ENCODE measurements around the gene HSD17B2. TPM values are rescaled to one million over a fixed set of nuclear protein-coding genes. Genes with fewer than 3 reads are reported as not detected.
"Not testable (repeated sequence)": the region's sequence is repeated elsewhere in the genome, so short reads cannot be mapped to it uniquely, and the experiment has no call there.

Gene HSD17B2
- total and polyA plus RNA-seq, 4 donors = 2.7 to 6.2 (median 3.1) TPM

DNA sequence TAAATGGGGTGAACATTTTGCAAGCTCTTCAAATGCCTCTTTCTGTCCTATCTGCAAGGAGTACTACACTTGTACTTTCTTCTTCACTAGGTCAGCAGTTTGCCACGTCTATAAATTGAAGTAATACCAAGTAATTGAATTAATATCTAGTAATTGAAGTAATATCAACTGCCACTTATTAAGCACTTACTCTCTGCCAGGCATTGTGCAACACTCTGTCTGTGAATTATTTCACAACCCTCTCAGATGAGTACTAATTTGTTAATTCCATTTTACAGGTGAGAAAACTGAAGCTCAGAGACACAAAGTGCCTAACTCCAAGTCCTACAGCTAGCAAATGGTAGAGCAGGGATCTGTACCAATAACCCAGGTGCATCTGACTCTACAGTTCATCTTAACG is 27.9 kb upstream of the HSD17B2 start:
- H3K9me3 ChIP-seq (ENCODE audit: control insufficient read depth in 4 of 4, insufficient read depth in 3 of 4, low read length in 3 of 4) = peaks cover 0 to 9% (median 3%) of the 10 kb centered on the region in 4 donors
- H3K9ac ChIP-seq (ENCODE audit: insufficient read depth in 1 of 2, low read length in 2 of 2) = no peak overlapping the region
- H3K27ac ChIP-seq (ENCODE audit: low read depth in 1 of 2, low read length in 1 of 2) = no peak overlapping the region
- TF ChIP-seq, protein P1, sequence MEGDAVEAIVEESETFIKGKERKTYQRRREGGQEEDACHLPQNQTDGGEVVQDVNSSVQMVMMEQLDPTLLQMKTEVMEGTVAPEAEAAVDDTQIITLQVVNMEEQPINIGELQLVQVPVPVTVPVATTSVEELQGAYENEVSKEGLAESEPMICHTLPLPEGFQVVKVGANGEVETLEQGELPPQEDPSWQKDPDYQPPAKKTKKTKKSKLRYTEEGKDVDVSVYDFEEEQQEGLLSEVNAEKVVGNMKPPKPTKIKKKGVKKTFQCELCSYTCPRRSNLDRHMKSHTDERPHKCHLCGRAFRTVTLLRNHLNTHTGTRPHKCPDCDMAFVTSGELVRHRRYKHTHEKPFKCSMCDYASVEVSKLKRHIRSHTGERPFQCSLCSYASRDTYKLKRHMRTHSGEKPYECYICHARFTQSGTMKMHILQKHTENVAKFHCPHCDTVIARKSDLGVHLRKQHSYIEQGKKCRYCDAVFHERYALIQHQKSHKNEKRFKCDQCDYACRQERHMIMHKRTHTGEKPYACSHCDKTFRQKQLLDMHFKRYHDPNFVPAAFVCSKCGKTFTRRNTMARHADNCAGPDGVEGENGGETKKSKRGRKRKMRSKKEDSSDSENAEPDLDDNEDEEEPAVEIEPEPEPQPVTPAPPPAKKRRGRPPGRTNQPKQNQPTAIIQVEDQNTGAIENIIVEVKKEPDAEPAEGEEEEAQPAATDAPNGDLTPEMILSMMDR (IDR thresholded peaks at IDR 0.05; ENCODE audit: control extremely low read depth, extremely low read depth) = no peak
- DNase-seq = no peak
- peaks cover 0 to 4% (median 4%) of the 10 kb centered on the region in 3 donors for H3K27me3 ChIP-seq (ENCODE audit: control insufficient read depth in 3 of 3, insufficient read depth in 3 of 3, low read length in 2 of 3)
- 76 to 91% methylated on average over 2 of the region's 2 CpGs for WGBS, 2 donors
- no peak overlapping the region for H3K4me3 ChIP-seq
- ATAC-seq (ENCODE audit: insufficient read depth, low FRiP score) = no peak
- H3K36me3 ChIP-seq (ENCODE audit: control insufficient read depth in 4 of 4, insufficient read depth in 4 of 4, low read length in 4 of 4) = peaks cover 0 to 2% (median 0%) of the 10 kb centered on the region in 4 donors
- H3K4me1 ChIP-seq (ENCODE audit: control insufficient read depth in 5 of 5, insufficient read depth in 5 of 5, low read length in 5 of 5) = peaks cover 0 to 4% (median 0%) of the 10 kb centered on the region in 5 donors

DNA sequence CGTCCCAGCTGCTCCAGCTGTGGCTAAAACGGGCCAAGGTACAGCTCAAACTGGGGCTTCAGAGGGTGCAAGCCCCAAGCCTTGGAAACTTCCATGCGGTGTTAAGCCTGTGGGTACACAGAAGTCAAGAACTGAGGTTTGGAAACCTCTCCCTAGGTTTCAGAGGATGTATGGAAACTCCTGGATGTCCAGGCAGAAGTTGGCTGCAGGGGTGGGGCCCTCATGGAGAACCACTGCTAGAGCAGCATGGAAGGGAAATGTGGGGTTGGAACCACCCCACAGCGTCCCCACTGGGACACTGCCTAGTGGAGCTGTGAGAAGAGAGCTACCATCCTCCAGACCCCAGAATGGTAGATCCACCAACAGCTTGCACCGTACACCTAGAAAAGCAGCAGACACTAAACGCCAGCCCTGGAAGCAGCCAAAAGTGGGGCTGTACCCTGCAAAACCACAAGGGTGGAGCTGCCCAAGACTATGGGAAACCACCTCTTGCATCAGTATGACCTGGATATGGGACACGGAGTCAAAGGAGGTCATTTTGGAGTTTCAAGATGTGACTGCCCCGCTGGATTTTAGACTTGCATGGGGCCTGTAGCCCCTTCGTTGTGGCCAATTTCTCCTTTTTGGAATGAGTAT is 26.0 kb upstream of the HSD17B2 start:
- no peak overlapping the region for H3K4me3 ChIP-seq
- no peak overlapping the region for H3K9ac ChIP-seq (ENCODE audit: insufficient read depth in 1 of 2, low read length in 2 of 2)
- ATAC-seq (ENCODE audit: insufficient read depth, low FRiP score) = no peak
- peaks cover 0 to 1% (median 0%) of the 10 kb centered on the region in 4 donors for H3K36me3 ChIP-seq (ENCODE audit: control insufficient read depth in 4 of 4, insufficient read depth in 4 of 4, low read length in 4 of 4)
- no peak for DNase-seq
- peaks cover 0 to 4% (median 0%) of the 10 kb centered on the region in 5 donors for H3K4me1 ChIP-seq (ENCODE audit: control insufficient read depth in 5 of 5, insufficient read depth in 5 of 5, low read length in 5 of 5)
- H3K9me3 ChIP-seq (ENCODE audit: control insufficient read depth in 4 of 4, insufficient read depth in 3 of 4, low read length in 3 of 4) = peaks cover 0 to 11% (median 3%) of the 10 kb centered on the region in 4 donors
- peaks cover 0 to 7% (median 4%) of the 10 kb centered on the region in 3 donors for H3K27me3 ChIP-seq (ENCODE audit: control insufficient read depth in 3 of 3, insufficient read depth in 3 of 3, low read length in 2 of 3)
- 93 to 95% methylated on average over 9 of the region's 9 CpGs for WGBS, 2 donors
- TF ChIP-seq, protein P1 (IDR thresholded peaks at IDR 0.05; ENCODE audit: control extremely low read depth, extremely low read depth) = no peak
- no peak overlapping the region for H3K27ac ChIP-seq (ENCODE audit: low read depth in 1 of 2, low read length in 1 of 2)

DNA sequence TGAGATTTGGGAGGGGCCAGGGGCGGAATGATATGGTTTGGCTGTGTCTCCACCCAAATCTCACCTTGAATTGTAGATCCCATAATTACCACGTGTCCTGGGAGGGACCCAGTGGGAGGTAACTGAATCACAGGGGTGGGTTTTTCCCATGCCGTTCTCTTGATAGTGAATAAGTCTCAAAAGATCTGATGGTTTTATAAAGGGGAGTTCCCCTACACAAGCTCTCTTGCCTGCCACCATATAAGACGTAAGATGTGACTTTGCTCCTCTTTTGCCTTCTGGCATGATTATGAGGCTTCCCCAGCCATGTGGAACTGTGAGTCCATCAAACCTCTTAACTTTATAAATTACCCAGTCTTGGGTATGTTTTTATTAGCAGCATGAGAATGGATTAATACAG is 25.3 kb upstream of the HSD17B2 start:
- H3K27me3 ChIP-seq (ENCODE audit: control insufficient read depth in 3 of 3, insufficient read depth in 3 of 3, low read length in 2 of 3); H3K36me3 ChIP-seq (ENCODE audit: control insufficient read depth in 4 of 4, insufficient read depth in 4 of 4, low read length in 4 of 4); H3K9ac ChIP-seq (ENCODE audit: insufficient read depth in 1 of 2, low read length in 2 of 2); DNase-seq; H3K4me1 ChIP-seq (ENCODE audit: control insufficient read depth in 5 of 5, insufficient read depth in 5 of 5, low read length in 5 of 5); ATAC-seq (ENCODE audit: insufficient read depth, low FRiP score); H3K4me3 ChIP-seq; H3K27ac ChIP-seq (ENCODE audit: low read depth in 1 of 2, low read length in 1 of 2): not testable (repeated sequence)
- 93 to 95% methylated on average over 4 of the region's 4 CpGs for WGBS, 2 donors
- peaks cover 0 to 11% (median 3%) of the 10 kb centered on the region in 4 donors for H3K9me3 ChIP-seq (ENCODE audit: control insufficient read depth in 4 of 4, insufficient read depth in 3 of 4, low read length in 3 of 4)

DNA sequence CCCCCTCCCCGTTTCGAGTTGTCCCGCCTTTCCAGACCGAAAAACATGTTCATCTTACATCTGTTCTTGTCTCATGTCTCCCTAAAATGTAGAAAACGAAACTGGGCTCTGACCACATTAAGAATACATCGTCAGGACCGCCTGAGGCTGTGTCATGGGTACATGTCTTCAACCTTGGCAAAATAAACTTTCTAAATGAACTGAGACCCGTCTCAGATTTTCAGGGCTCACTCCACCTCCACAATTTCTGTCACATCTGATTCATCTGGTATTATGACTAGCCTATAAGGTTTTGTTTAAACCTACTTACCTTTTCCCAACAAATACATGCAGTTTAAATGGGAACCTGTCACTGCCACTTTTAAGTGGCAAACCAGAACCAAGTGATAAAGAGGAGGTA is 24.4 kb upstream of the HSD17B2 start:
- no peak for DNase-seq
- H3K9ac ChIP-seq (ENCODE audit: insufficient read depth in 1 of 2, low read length in 2 of 2) = no peak overlapping the region
- H3K27ac ChIP-seq (ENCODE audit: low read depth in 1 of 2, low read length in 1 of 2) = peak overlapping the region in 1 of 2 donors; percentile 73
- no peak for ATAC-seq (ENCODE audit: insufficient read depth, low FRiP score)
- 84 to 91% methylated on average over 8 of the region's 8 CpGs for WGBS, 2 donors
- H3K36me3 ChIP-seq (ENCODE audit: control insufficient read depth in 4 of 4, insufficient read depth in 4 of 4, low read length in 4 of 4) = no peaks in the 10 kb centered on the region
- peaks cover 0 to 7% (median 4%) of the 10 kb centered on the region in 3 donors for H3K27me3 ChIP-seq (ENCODE audit: control insufficient read depth in 3 of 3, insufficient read depth in 3 of 3, low read length in 2 of 3)
- H3K4me1 ChIP-seq (ENCODE audit: control insufficient read depth in 5 of 5, insufficient read depth in 5 of 5, low read length in 5 of 5) = peaks cover 0 to 4% (median 0%) of the 10 kb centered on the region in 5 donors
- peaks cover 0 to 11% (median 7%) of the 10 kb centered on the region in 4 donors for H3K9me3 ChIP-seq (ENCODE audit: control insufficient read depth in 4 of 4, insufficient read depth in 3 of 4, low read length in 3 of 4)
- H3K4me3 ChIP-seq = peak overlapping the region; percentile 64
- TF ChIP-seq, protein P1 (IDR thresholded peaks at IDR 0.05; ENCODE audit: control extremely low read depth, extremely low read depth) = no peak
